Measurements from ENCODE around the gene TRAPPC2L. TPM values are rescaled to one million over a fixed set of nuclear protein-coding genes. Genes with fewer than 3 reads are reported as not detected.
A peak's percentile ranks its signal among the peaks of the same experiment; 100 is the strongest.

The TRAPPC2L gene
- total and polyA plus RNA-seq, 2 of the 13 experiments (the other 11 are each of a cell fraction or from before 2014, with no cell fraction given) = 96.3 to 107 TPM

GRCh38 chr16:88811769-88812512 lies 45.0 kb upstream of the TRAPPC2L start, which contains the start of gene APRT (continued):
- TF ChIP-seq ZSCAN22 (CRISPR knock-in tag; IDR thresholded peaks at IDR 0.05) (peak; percentile 34; the same call in 1 of the 2 replicates), ZNF704 (CRISPR knock-in tag; IDR thresholded peaks at IDR 0.05; ENCODE audit: borderline replicate concordance) (peak; percentile 99; the same call in 1 of the 2 replicates), BORCS8-MEF2B (CRISPR knock-in tag; IDR thresholded peaks at IDR 0.05) (peak; percentile 18), ZNF234 (CRISPR knock-in tag; conservative IDR thresholded peaks at IDR 0.05) (no peak; the same call in 1 of the 2 replicates), ZNF720 (CRISPR knock-in tag; IDR thresholded peaks at IDR 0.05) (0 out of 2 replicates have a peak, but pooled peaks have one; percentile 24), ZNF253 (CRISPR knock-in tag; IDR thresholded peaks at IDR 0.05; ENCODE audit: borderline replicate concordance) (no peak; the same call in none of the 2 replicates), ARHGAP35 (CRISPR knock-in tag; IDR thresholded peaks at IDR 0.05; ENCODE audit: borderline replicate concordance) (peak; percentile 7; the same call in 1 of the 2 replicates), ZNF616 (CRISPR knock-in tag; IDR thresholded peaks at IDR 0.05; ENCODE audit: low read depth) (peak; percentile 69; the same call in 1 of the 2 replicates), KLF11 (CRISPR knock-in tag; IDR thresholded peaks at IDR 0.05) (no peak; the same call in 1 of the 2 replicates), GPBP1L1 (CRISPR knock-in tag; IDR thresholded peaks at IDR 0.05) (no peak), ZNF784 (CRISPR knock-in tag; IDR thresholded peaks at IDR 0.05; ENCODE audit: borderline replicate concordance) (peak; percentile 93; the same call in 1 of the 2 replicates), RAD21 (CRISPR knock-in tag; IDR thresholded peaks at IDR 0.05) (peak; percentile 76), ZBTB10 (CRISPR knock-in tag; IDR thresholded peaks at IDR 0.05; ENCODE audit: borderline replicate concordance) (0 out of 2 replicates have a peak, but pooled peaks have one; percentile 12), FOXJ3 (CRISPR knock-in tag; IDR thresholded peaks at IDR 0.05; ENCODE audit: borderline replicate concordance) (no peak), SMAD9 (CRISPR knock-in tag; IDR thresholded peaks at IDR 0.05) (0 out of 2 replicates have a peak, but pooled peaks have one; percentile 6), RARG (CRISPR knock-in tag; IDR thresholded peaks at IDR 0.05; ENCODE audit: low read depth) (peak; percentile 97), ZNF18 (CRISPR knock-in tag; IDR thresholded peaks at IDR 0.05; ENCODE audit: insufficient replicate concordance) (peak; percentile 46), SRSF1 (optimal IDR thresholded peaks at IDR 0.05; ENCODE audit: low read depth, low read length) (peak; percentile 24)

Data from HepG2 (cell line).